SU-DHL-6 (cell line): Measurements from ENCODE around the gene TBL1X.

Experiments
- EZH2phosphoT487 ChIP-seq: fragments of 200-600 bp; sonication (generic), shearing (Covaris generic); conservative IDR thresholded peaks from 2 replicates; pipeline ENCODE4 v1.6.1; 2018; ENCODE audit warnings: mild to moderate bottlenecking, antibody characterized with exemption, low read length, moderate library complexity, mixed read lengths
- TF ChIP-seq, protein P1 (sequence below): fragments of 200-600 bp; sonication (generic); IDR thresholded peaks from one replicate; pipeline ENCODE4 v1.5.1; 2017; ENCODE audit warnings: antibody characterized with exemption, mild to moderate bottlenecking, low read length, moderate library complexity; ENCODE audit not compliant: insufficient read depth, poor library complexity, severe bottlenecking

DNA sequence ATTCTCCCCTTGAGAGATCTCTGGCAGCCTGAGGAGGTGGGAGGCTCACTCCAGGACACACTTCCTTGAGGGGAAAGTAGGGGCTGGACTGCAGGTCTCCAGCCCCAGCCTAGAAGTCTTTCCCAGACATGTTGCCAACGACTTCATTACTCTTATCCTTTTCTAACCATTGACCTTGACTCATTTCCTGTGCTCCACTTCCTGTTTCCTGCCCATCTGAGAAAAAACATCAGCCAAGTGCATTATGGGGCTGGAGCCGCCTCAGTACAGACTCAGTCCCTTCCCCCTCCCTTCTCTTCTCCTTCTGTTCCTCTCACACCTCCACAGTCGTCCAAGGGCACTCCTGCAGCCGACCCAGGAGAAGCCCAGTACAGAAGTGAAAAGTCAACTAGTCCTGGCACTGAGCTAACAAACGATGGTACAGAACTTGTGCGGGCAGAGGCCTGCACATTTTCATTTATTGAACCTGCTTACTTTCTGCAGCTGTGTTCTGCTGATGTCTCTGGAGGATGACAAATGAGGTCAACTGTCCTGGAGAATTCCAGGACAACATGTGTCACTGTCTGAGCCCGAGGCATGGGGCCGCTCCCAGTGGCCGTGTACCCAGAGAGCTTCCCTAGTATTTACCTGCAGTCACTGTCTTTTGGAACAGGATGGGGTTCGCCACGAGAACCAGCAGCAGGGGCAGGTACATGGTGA, 280.7 kb downstream of the TBL1X start:
- TF ChIP-seq, protein P1, sequence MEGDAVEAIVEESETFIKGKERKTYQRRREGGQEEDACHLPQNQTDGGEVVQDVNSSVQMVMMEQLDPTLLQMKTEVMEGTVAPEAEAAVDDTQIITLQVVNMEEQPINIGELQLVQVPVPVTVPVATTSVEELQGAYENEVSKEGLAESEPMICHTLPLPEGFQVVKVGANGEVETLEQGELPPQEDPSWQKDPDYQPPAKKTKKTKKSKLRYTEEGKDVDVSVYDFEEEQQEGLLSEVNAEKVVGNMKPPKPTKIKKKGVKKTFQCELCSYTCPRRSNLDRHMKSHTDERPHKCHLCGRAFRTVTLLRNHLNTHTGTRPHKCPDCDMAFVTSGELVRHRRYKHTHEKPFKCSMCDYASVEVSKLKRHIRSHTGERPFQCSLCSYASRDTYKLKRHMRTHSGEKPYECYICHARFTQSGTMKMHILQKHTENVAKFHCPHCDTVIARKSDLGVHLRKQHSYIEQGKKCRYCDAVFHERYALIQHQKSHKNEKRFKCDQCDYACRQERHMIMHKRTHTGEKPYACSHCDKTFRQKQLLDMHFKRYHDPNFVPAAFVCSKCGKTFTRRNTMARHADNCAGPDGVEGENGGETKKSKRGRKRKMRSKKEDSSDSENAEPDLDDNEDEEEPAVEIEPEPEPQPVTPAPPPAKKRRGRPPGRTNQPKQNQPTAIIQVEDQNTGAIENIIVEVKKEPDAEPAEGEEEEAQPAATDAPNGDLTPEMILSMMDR: no peak
- TF ChIP-seq EZH2phosphoT487: no peak
